Measurements from ENCODE around the gene OSBP2. TPM values are rescaled to one million over a fixed set of nuclear protein-coding genes. Genes with fewer than 3 reads are reported as not detected.

OSBP2 gene
- total and polyA plus RNA-seq, 2 of the 13 experiments (the other 11 are each of a cell fraction or from before 2014, with no cell fraction given), result 5.0 to 7.7 TPM

DNA sequence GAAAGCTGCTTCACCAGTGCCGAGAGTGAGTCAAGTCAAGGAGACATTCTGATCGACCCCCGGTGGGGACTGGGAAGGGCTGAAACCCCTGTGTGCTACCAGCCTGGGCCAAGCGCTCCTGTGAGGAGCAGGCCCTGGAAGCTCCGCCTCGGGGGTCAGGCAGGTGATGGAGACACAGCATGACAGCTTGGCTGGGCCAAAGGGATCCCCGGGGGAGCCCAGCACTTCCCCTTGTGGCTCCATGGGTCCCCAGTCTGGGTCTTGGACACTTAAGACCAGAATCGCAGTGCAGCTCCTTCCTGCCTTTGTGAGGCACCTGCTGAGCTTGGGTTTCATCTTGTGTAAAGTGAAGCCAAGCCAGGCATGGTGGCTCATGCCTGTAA, 184.7 kb downstream of the OSBP2 start:
- intact Hi-C loops (cut with micrococcal nuclease; ENCODE audit: unreplicated experiment) (no loop called here), in situ Hi-C loops (cut with HindIII; ENCODE audit: extremely low pct_ligation_motif_present, low pct_unique_long_range_greater_than_20kb) (no loop called here)
- H3K36me3 ChIP-seq (replicated peaks in 1 of 2; ENCODE audit: control insufficient read depth in 1 of 2, insufficient read depth in 2 of 2, low read length in 2 of 2), result no peaks in the 10 kb centered on the region
- peak overlapping the region in 1 of 3 experiments; percentile 40; a peak in 1 of 6 replicates for H3K4me3 ChIP-seq (replicated peaks in 1 of 3; ENCODE audit: insufficient read depth in 1 of 3, low read depth in 2 of 3, low read length in 3 of 3)
- H3K4me1 ChIP-seq (ENCODE audit: insufficient read depth, low read length), result peaks cover 58% of the 10 kb centered on the region
- FAIRE-seq (no peak), ATAC-seq (no peak), DNase-seq (ENCODE audit: low spot score) (no peak)
- H3K27ac ChIP-seq (ENCODE audit: extremely low read length, insufficient read depth, low read length), result no peak overlapping the region
- H3K9me3 ChIP-seq (ENCODE audit: low read length), result no peaks in the 10 kb centered on the region
- ChIA-PET CTCF (ENCODE audit: low intra/inter-chr PET ratio, low total read pairs) (no interaction called here), POLR2A (no interaction called here)
- no TSS peak for BruUV-seq (replicated peaks)
- H2AFZ ChIP-seq (ENCODE audit: low read length), result no peak overlapping the region
- no peaks in the 10 kb centered on the region for H3K79me2 ChIP-seq (ENCODE audit: insufficient read depth, low read length)
- H3K9ac ChIP-seq (ENCODE audit: insufficient read depth, low read depth, low read length), result peak overlapping the region; percentile 43; the same call in 1 of the 2 replicates
- H3K27me3 ChIP-seq (ENCODE audit: control insufficient read depth in 1 of 2, insufficient read depth in 2 of 2, low read length in 2 of 2), result peaks cover 2 to 21% of the 10 kb centered on the region in 2 experiments; a peak in 3 of 5 replicates
- TF ChIP-seq ZFX (CRISPR knock-in tag; IDR thresholded peaks at IDR 0.05; ENCODE audit: low read depth), result peak; percentile 11; the same call in 1 of the 2 replicates
- TF ChIP-seq, protein P1, sequence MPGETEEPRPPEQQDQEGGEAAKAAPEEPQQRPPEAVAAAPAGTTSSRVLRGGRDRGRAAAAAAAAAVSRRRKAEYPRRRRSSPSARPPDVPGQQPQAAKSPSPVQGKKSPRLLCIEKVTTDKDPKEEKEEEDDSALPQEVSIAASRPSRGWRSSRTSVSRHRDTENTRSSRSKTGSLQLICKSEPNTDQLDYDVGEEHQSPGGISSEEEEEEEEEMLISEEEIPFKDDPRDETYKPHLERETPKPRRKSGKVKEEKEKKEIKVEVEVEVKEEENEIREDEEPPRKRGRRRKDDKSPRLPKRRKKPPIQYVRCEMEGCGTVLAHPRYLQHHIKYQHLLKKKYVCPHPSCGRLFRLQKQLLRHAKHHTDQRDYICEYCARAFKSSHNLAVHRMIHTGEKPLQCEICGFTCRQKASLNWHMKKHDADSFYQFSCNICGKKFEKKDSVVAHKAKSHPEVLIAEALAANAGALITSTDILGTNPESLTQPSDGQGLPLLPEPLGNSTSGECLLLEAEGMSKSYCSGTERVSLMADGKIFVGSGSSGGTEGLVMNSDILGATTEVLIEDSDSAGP (CRISPR knock-in tag; IDR thresholded peaks at IDR 0.05; ENCODE audit: borderline replicate concordance), result 0 out of 2 replicates have a peak, but pooled peaks have one; percentile 25
- TF ChIP-seq TOE1 (CRISPR knock-in tag; IDR thresholded peaks at IDR 0.05), result no peak
- no peak for TF ChIP-seq ZNF562 (CRISPR knock-in tag; IDR thresholded peaks at IDR 0.05; ENCODE audit: borderline replicate concordance)
- no peaks in the 10 kb centered on the region for H4K20me1 ChIP-seq (ENCODE audit: insufficient read depth, low read length)
- H3K4me2 ChIP-seq (ENCODE audit: low read depth, low read length), result peak overlapping the region; percentile 57
- 0% methylated on average over 1 of the region's 8 CpGs for WGBS (ENCODE audit: low lambda C conversion rate)

DNA sequence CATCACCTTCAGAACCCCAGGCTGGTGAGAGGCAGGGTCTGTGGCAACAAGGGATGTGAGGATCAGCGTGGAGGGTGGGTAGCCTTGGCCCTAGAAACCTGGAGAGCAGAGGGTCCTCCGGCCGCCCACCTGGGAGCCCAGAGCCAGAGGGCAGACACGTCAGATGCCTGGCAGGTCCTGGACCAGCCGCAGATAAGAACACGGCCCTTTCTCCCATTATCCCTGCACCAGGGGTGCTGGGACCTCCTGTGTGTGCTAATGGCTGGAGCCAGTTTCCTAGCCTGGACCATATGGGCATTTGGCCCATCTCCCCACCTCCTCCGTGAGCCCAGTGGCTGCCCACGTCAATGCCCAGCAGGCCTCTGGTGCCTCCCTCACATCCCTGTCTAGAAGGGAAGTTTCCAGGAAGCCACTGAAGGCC, 185.5 kb downstream of the OSBP2 start:
- 63% methylated on average over 5 of the region's 8 CpGs for WGBS (ENCODE audit: low lambda C conversion rate)
- Histone ChIP-seq H3K79me2 (ENCODE audit: insufficient read depth, low read length) (no peaks in the 10 kb centered on the region), H3K9ac (ENCODE audit: insufficient read depth, low read depth, low read length) (no peak overlapping the region), H3K4me2 (ENCODE audit: low read depth, low read length) (no peak overlapping the region; the same call in 1 of the 2 replicates), H3K4me1 (ENCODE audit: insufficient read depth, low read length) (peaks cover 58% of the 10 kb centered on the region), H3K27me3 (ENCODE audit: control insufficient read depth in 1 of 2, insufficient read depth in 2 of 2, low read length in 2 of 2) (peaks cover 0 to 13% of the 10 kb centered on the region in 2 experiments; a peak in 3 of 5 replicates), H4K20me1 (ENCODE audit: insufficient read depth, low read length) (no peaks in the 10 kb centered on the region), H3K27ac (ENCODE audit: extremely low read length, insufficient read depth, low read length) (no peak overlapping the region), H2AFZ (ENCODE audit: low read length) (no peak overlapping the region), H3K9me3 (ENCODE audit: low read length) (no peaks in the 10 kb centered on the region), H3K4me3 (replicated peaks in 1 of 3; ENCODE audit: insufficient read depth in 1 of 3, low read depth in 2 of 3, low read length in 3 of 3) (no peak overlapping the region), H3K36me3 (replicated peaks in 1 of 2; ENCODE audit: control insufficient read depth in 1 of 2, insufficient read depth in 2 of 2, low read length in 2 of 2) (no peaks in the 10 kb centered on the region)
- in situ Hi-C loops (cut with HindIII; ENCODE audit: extremely low pct_ligation_motif_present, low pct_unique_long_range_greater_than_20kb) (no loop called here), intact Hi-C loops (cut with micrococcal nuclease; ENCODE audit: unreplicated experiment) (loop anchor here (5.0 kb wide), 1 partner anchor 118 kb away; no protein-coding TSS in a partner anchor)
- POLR2A ChIA-PET, result no interaction called here
- CTCF ChIA-PET (ENCODE audit: low intra/inter-chr PET ratio, low total read pairs), result no interaction called here
- ATAC-seq, result no peak
- no peak for TF ChIP-seq KDM3A (CRISPR knock-in tag; IDR thresholded peaks at IDR 0.05; ENCODE audit: low read depth)
- TF ChIP-seq AHR (CRISPR knock-in tag; IDR thresholded peaks at IDR 0.05), result no peak
- TF ChIP-seq ZNF572 (CRISPR knock-in tag; IDR thresholded peaks at IDR 0.05), result no peak
- no peak for TF ChIP-seq ZNF354B (CRISPR knock-in tag; IDR thresholded peaks at IDR 0.05)
- TF ChIP-seq AGO2 (optimal IDR thresholded peaks at IDR 0.05; ENCODE audit: low read depth, low read length), result no peak
- no peak for TF ChIP-seq NFIB (CRISPR knock-in tag; IDR thresholded peaks at IDR 0.05; ENCODE audit: borderline replicate concordance)
- TF ChIP-seq ZNF776 (CRISPR knock-in tag; IDR thresholded peaks at IDR 0.05), result no peak
- no peak for TF ChIP-seq GTF2F1 (IDR thresholded peaks at IDR 0.05; ENCODE audit: low read length)
- TF ChIP-seq ZNF180 (CRISPR knock-in tag; IDR thresholded peaks at IDR 0.05; ENCODE audit: borderline replicate concordance, low read depth), result no peak
- TF ChIP-seq HIVEP1 (CRISPR knock-in tag; IDR thresholded peaks at IDR 0.05), result no peak
- no peak for FAIRE-seq
- BruUV-seq (replicated peaks), result no TSS peak
- DNase-seq (ENCODE audit: low spot score), result no peak
